Measurements from ENCODE around the gene EXOC6B. TPM values are rescaled to one million over a fixed set of nuclear protein-coding genes. Genes with fewer than 3 reads are reported as not detected.

The EXOC6B gene
- polyA plus RNA-seq, 2 of the 4 experiments (the other 2 are of a cell fraction), result 15.5 to 24.7 TPM

DNA sequence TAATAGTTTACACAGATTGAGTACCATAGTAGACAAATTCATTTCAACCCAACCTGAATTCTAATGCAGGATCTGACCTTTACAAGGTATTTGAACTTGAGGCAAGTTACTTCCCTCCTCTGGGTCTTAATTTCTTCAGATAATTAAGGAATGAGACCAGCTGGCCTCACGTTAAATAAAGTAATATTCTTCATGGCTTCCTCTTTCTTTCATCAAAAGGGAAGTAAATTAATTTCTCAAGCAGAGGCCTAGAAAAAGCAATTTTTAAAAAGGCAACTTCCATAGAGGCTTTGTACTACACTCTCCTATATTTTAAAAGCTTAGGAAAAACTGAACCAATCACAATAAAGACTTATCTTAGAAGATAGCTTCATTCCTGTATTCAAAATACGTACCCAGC, 109.2 kb downstream of the EXOC6B start:
- no peak overlapping the region for H3K27ac ChIP-seq

DNA sequence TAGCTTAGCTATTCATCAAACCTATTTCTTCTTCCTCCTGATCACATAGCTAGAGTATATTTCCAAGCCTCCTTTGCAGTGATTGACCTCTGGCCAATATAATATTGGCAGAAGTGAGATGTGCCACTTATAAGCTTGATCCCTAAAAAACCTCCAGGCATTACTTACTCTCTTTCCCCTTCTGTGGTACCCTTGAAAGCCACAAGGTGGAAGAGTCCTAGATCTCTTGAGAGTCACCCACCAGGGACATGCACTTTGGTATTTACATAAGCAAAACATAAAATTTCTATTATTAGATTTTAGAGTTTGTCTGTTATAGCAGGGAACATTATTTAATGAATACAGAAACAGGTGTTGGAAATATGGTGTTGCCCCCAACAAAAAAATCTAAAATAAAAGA, 112.0 kb downstream of the EXOC6B start:
- no peak for FAIRE-seq
- peak in 1 of 2 experiments; percentile 20 for DNase-seq (ENCODE audit: low read depth in 1 of 2, low spot score in 1 of 2)
- TF ChIP-seq, protein P1, sequence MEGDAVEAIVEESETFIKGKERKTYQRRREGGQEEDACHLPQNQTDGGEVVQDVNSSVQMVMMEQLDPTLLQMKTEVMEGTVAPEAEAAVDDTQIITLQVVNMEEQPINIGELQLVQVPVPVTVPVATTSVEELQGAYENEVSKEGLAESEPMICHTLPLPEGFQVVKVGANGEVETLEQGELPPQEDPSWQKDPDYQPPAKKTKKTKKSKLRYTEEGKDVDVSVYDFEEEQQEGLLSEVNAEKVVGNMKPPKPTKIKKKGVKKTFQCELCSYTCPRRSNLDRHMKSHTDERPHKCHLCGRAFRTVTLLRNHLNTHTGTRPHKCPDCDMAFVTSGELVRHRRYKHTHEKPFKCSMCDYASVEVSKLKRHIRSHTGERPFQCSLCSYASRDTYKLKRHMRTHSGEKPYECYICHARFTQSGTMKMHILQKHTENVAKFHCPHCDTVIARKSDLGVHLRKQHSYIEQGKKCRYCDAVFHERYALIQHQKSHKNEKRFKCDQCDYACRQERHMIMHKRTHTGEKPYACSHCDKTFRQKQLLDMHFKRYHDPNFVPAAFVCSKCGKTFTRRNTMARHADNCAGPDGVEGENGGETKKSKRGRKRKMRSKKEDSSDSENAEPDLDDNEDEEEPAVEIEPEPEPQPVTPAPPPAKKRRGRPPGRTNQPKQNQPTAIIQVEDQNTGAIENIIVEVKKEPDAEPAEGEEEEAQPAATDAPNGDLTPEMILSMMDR (IDR thresholded peaks at IDR 0.05), result no peak
- no peak for TF ChIP-seq JUNB (IDR thresholded peaks at IDR 0.05)
- no peak for TF ChIP-seq NPAS2 (CRISPR knock-in tag; IDR thresholded peaks at IDR 0.05; ENCODE audit: borderline replicate concordance)
- TF ChIP-seq GATA3 (IDR thresholded peaks at IDR 0.05; ENCODE audit: borderline replicate concordance), result no peak
- TF ChIP-seq EHMT2 (IDR thresholded peaks at IDR 0.05; ENCODE audit: low read depth), result no peak
- TF ChIP-seq HOXB5 (CRISPR knock-in tag; IDR thresholded peaks at IDR 0.05), result no peak
- TF ChIP-seq, protein P2, sequence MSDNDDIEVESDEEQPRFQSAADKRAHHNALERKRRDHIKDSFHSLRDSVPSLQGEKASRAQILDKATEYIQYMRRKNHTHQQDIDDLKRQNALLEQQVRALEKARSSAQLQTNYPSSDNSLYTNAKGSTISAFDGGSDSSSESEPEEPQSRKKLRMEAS (IDR thresholded peaks at IDR 0.05), result no peak
- no peak for TF ChIP-seq RAD21 (conservative IDR thresholded peaks at IDR 0.05 in 1 of 2, IDR thresholded peaks at IDR 0.05 in 1 of 2)
- no peak for TF ChIP-seq CHD2 (IDR thresholded peaks at IDR 0.05; ENCODE audit: low read length, partially characterized antibody)
- CTCF ChIA-PET, result interaction anchor here (1.3 kb wide), 1 partner anchor 174 kb away, joined by 3 read pairs; the partner anchor contains the start of gene SPR
- H3K27ac ChIP-seq, result no peak overlapping the region
- POLR2A ChIA-PET, result no interaction called here
- no peak overlapping the region for H3K4me3 ChIP-seq
- peaks cover 10% of the 10 kb centered on the region; the same call in 1 of the 3 replicates for H3K4me1 ChIP-seq
- peak; percentile 59 to 63; a peak in 3 of 6 replicates for ATAC-seq
- H3K9me3 ChIP-seq, result no peaks in the 10 kb centered on the region
- H3K4me2 ChIP-seq, result no peak overlapping the region

More for the DNA sequence above, 109.2 kb downstream of the EXOC6B start:
- WGBS (ENCODE audit: missing lambda C conversion rate), result 41% methylated on average over 2 of the region's 2 CpGs
- H3K4me2 ChIP-seq, result no peak overlapping the region
- DNase-seq (ENCODE audit: low read depth in 1 of 2, low spot score in 1 of 2), result no peak
- ChIA-PET POLR2A (no interaction called here), CTCF (interaction anchor here (1.0 to 1.6 kb wide), 2 partner anchors 25 to 55 kb away, joined by 3 read pairs; no protein-coding TSS in a partner anchor)
- no peak for ATAC-seq
- no peak overlapping the region for H3K4me3 ChIP-seq
- no peak for FAIRE-seq
- TF ChIP-seq NFE2L2 (conservative IDR thresholded peaks at IDR 0.05; ENCODE audit: low read length) (no peak), RAD21 (conservative IDR thresholded peaks at IDR 0.05 in 1 of 2, IDR thresholded peaks at IDR 0.05 in 1 of 2) (no peak), ZNF302 (CRISPR knock-in tag; IDR thresholded peaks at IDR 0.05) (no peak), BHLHE40 (IDR thresholded peaks at IDR 0.05; ENCODE audit: low read depth, low read length) (no peak), SREBF2 (IDR thresholded peaks at IDR 0.05) (no peak), RCOR1 (IDR thresholded peaks at IDR 0.05; ENCODE audit: low read depth, low read length) (no peak)
- TF ChIP-seq, protein P3, sequence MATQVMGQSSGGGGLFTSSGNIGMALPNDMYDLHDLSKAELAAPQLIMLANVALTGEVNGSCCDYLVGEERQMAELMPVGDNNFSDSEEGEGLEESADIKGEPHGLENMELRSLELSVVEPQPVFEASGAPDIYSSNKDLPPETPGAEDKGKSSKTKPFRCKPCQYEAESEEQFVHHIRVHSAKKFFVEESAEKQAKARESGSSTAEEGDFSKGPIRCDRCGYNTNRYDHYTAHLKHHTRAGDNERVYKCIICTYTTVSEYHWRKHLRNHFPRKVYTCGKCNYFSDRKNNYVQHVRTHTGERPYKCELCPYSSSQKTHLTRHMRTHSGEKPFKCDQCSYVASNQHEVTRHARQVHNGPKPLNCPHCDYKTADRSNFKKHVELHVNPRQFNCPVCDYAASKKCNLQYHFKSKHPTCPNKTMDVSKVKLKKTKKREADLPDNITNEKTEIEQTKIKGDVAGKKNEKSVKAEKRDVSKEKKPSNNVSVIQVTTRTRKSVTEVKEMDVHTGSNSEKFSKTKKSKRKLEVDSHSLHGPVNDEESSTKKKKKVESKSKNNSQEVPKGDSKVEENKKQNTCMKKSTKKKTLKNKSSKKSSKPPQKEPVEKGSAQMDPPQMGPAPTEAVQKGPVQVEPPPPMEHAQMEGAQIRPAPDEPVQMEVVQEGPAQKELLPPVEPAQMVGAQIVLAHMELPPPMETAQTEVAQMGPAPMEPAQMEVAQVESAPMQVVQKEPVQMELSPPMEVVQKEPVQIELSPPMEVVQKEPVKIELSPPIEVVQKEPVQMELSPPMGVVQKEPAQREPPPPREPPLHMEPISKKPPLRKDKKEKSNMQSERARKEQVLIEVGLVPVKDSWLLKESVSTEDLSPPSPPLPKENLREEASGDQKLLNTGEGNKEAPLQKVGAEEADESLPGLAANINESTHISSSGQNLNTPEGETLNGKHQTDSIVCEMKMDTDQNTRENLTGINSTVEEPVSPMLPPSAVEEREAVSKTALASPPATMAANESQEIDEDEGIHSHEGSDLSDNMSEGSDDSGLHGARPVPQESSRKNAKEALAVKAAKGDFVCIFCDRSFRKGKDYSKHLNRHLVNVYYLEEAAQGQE (IDR thresholded peaks at IDR 0.05), result no peak
- no peaks in the 10 kb centered on the region for H3K9me3 ChIP-seq
- H3K4me1 ChIP-seq, result peaks cover 24% of the 10 kb centered on the region; the same call in 2 of the 3 replicates

DNA sequence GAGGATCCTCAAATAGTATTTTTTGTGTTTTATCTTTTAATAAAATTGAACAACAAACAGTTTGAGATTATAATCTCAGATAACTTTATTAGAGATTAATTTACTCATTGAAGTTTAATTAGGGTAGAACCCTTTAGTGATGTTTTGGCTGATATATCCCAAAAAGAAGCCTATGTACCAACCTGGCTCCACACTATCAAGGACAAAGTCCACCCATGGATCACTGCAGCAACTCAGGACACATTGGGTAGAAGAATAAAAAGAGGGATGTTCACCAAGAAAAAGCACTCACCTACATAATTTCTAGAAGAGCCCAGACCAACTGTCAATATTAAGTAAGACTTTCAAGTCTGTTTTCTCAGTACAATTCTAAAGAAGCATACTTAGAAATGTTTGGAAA, 112.9 kb downstream of the EXOC6B start:
- Histone ChIP-seq H3K9me3 (no peaks in the 10 kb centered on the region), H3K4me2 (no peak overlapping the region), H3K4me3 (no peak overlapping the region), H3K4me1 (peaks cover 10% of the 10 kb centered on the region; the same call in 1 of the 3 replicates), H3K27ac (no peak overlapping the region)
- no peak for DNase-seq (ENCODE audit: low read depth in 1 of 2, low spot score in 1 of 2)
- POLR2A ChIA-PET, result no interaction called here
- CTCF ChIA-PET, result no interaction called here
- TF ChIP-seq, protein P2 (IDR thresholded peaks at IDR 0.05), result no peak
- TF ChIP-seq MAZ (IDR thresholded peaks at IDR 0.05; ENCODE audit: borderline replicate concordance, low read depth, low read length) (no peak), HDAC2 (IDR thresholded peaks at IDR 0.05) (no peak), CBX8 (IDR thresholded peaks at IDR 0.05) (no peak), RFX5 (IDR thresholded peaks at IDR 0.05) (no peak), RARB (CRISPR knock-in tag; IDR thresholded peaks at IDR 0.05) (no peak), EHF (CRISPR knock-in tag; IDR thresholded peaks at IDR 0.05) (no peak), PHF8 (IDR thresholded peaks at IDR 0.05; ENCODE audit: borderline replicate concordance, low read depth) (no peak)
- TF ChIP-seq, protein P4, sequence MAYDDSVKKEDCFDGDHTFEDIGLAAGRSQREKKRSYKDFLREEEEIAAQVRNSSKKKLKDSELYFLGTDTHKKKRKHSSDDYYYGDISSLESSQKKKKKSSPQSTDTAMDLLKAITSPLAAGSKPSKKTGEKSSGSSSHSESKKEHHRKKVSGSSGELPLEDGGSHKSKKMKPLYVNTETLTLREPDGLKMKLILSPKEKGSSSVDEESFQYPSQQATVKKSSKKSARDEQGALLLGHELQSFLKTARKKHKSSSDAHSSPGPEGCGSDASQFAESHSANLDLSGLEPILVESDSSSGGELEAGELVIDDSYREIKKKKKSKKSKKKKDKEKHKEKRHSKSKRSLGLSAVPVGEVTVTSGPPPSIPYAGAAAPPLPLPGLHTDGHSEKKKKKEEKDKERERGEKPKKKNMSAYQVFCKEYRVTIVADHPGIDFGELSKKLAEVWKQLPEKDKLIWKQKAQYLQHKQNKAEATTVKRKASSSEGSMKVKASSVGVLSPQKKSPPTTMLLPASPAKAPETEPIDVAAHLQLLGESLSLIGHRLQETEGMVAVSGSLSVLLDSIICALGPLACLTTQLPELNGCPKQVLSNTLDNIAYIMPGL (CRISPR knock-in tag; IDR thresholded peaks at IDR 0.05; ENCODE audit: borderline replicate concordance), result no peak
- no peak for ATAC-seq
- FAIRE-seq, result peak; percentile 59
